Stomach (tissue), 9 donors: ENCODE data around the gene PPP2R2B. TPM values are rescaled to one million over a fixed set of nuclear protein-coding genes. Genes with fewer than 3 reads are reported as not detected.

Experiments used
- DNase-seq, 2 donors: peaks; one replicate each; pipeline versions ENCODE4 v3.0.0 to v3.0.0-alpha.2; 2013 to 2019
- H3K27ac ChIP-seq, 5 donors: fragments of 200-600 bp in 4 of 5; sonication (generic) in 4 of 5; one replicate each; pipeline ENCODE4 v1.5.1; 2013 to 2019; ENCODE audit warnings: mild to moderate bottlenecking in 1 of 5, moderate library complexity in 1 of 5
- H3K27me3 ChIP-seq, 3 donors: fragments of 200-600 bp; sonication (generic); one replicate each; pipeline ENCODE4 v1.5.1; 2017 to 2019; ENCODE audit warnings: mixed run types in 1 of 3
- H3K36me3 ChIP-seq, 4 donors: fragments of 200-600 bp; sonication (generic); 1 replicate in 3 of 4; 2 replicates in 1 of 4; pipeline ENCODE4 v1.5.1; 2016 to 2019
- H3K4me1 ChIP-seq, 4 donors: fragments of 200-600 bp; sonication (generic); one replicate each; pipeline ENCODE4 v1.5.1; 2016 to 2019
- H3K4me3 ChIP-seq, 4 donors: fragments of 200-600 bp; sonication (generic) in 3 of 4; one replicate each; pipeline ENCODE4 v1.5.1; 2016 to 2019; ENCODE audit warnings: mild to moderate bottlenecking in 1 of 4
- H3K9me3 ChIP-seq, 4 donors: fragments of 200-600 bp; sonication (generic); one replicate each; pipeline ENCODE4 v1.5.1; 2016 to 2019
- EP300 ChIP-seq: sonication (generic); formaldehyde crosslinking; IDR thresholded peaks from one replicate; pipeline ENCODE4 v1.6.1; 2017; ENCODE audit warnings: antibody characterized with exemption
- POLR2A ChIP-seq, 4 donors: fragments of 450-650 bp; IDR thresholded peaks; one replicate each; pipeline ENCODE4 v1.6.1; 2016; ENCODE audit warnings: antibody characterized with exemption in 4 of 4, control low read depth in 2 of 4, mild to moderate bottlenecking in 1 of 4, moderate library complexity in 1 of 4
- POLR2AphosphoS5 ChIP-seq, 3 donors: sonication (generic); formaldehyde crosslinking; IDR thresholded peaks; one replicate each; pipeline ENCODE4 v1.6.1; 2016; ENCODE audit warnings: antibody characterized with exemption in 3 of 3
- WGBS, 5 donors: extraction: QIAGEN DNeasy Blood & Tissue Kit in 3 of 5; methylation state at CpG; one replicate each; pipeline versions ENCODE4 v1.1.5 to v1.1.7; 2013 to 2018; 5-methylcytosine and 5-hydroxymethylcytosine counted together
- intact Hi-C: fragments of 100-400 bp; cut with DNase I; formaldehyde crosslinking; loops from one replicate; pipeline ENCODE4 v1.15.1; 2023; ENCODE audit warnings: low total_unique reads
- polyA plus RNA-seq, 3 donors: library from polyadenylated mRNA; stranded (reverse); fragments of 200-250 nt; gene quantifications; one replicate each; pipeline ENCODE4 v1.2.3, GENCODE V29; 2013
- total RNA-seq, 5 donors: library from RNA; depleted of rRNA; stranded (reverse); fragments of >200 nt; gene quantifications; one replicate each; pipeline versions ENCODE4 v1.1.0 to v1.2.3, GENCODE V29; 2014 to 2016
- TF ChIP-seq, protein P1 (sequence below), 7 experiments: fragments of 450-650 bp in 4 of 7; fragments of 200-600 bp in 3 of 7; sonication (generic) in 3 of 7; IDR thresholded peaks; one replicate each; pipeline ENCODE4 v1.5.1; 2016 to 2019; ENCODE audit warnings: antibody characterized with exemption in 7 of 7, control low read depth in 2 of 7, mild to moderate bottlenecking in 1 of 7
- donor health status: healthy with polysubstance abuse.
- donor health status: Bipolar disorder and iron deficiency.
- donor health status: healthy.

The PPP2R2B gene
- total and polyA plus RNA-seq, 8 donors: under 0.01 to 4.6 (median 0.75) TPM; not detected in 1

- Histone ChIP-seq H3K9me3 (no peaks in the 10 kb centered on the region), H3K27me3 (peaks cover 0 to 22% (median 0%) of the 10 kb centered on the region in 3 donors), H3K4me3 (no peak overlapping the region), H3K36me3 (no peaks in the 10 kb centered on the region), H3K4me1 (peaks cover 0 to under 1% (median under 1%) of the 10 kb centered on the region in 4 donors), H3K27ac (no peak overlapping the region)
- DNase-seq: no peak
- no peak for TF ChIP-seq EP300
- no peak for TF ChIP-seq POLR2A (IDR thresholded peaks at IDR 0.05)
- TF ChIP-seq POLR2AphosphoS5 (IDR thresholded peaks at IDR 0.05): no peak
- TF ChIP-seq, protein P1, sequence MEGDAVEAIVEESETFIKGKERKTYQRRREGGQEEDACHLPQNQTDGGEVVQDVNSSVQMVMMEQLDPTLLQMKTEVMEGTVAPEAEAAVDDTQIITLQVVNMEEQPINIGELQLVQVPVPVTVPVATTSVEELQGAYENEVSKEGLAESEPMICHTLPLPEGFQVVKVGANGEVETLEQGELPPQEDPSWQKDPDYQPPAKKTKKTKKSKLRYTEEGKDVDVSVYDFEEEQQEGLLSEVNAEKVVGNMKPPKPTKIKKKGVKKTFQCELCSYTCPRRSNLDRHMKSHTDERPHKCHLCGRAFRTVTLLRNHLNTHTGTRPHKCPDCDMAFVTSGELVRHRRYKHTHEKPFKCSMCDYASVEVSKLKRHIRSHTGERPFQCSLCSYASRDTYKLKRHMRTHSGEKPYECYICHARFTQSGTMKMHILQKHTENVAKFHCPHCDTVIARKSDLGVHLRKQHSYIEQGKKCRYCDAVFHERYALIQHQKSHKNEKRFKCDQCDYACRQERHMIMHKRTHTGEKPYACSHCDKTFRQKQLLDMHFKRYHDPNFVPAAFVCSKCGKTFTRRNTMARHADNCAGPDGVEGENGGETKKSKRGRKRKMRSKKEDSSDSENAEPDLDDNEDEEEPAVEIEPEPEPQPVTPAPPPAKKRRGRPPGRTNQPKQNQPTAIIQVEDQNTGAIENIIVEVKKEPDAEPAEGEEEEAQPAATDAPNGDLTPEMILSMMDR (IDR thresholded peaks at IDR 0.05): no peak
- intact Hi-C loops: no loop called here
- 77 to 88% (median 80%) methylated on average over 5 of the region's 5 CpGs for WGBS, 5 donors
These were observed 5.6 kb upstream of the PPP2R2B start for GRCh38 chr5:146884066-146884626.

DNA sequence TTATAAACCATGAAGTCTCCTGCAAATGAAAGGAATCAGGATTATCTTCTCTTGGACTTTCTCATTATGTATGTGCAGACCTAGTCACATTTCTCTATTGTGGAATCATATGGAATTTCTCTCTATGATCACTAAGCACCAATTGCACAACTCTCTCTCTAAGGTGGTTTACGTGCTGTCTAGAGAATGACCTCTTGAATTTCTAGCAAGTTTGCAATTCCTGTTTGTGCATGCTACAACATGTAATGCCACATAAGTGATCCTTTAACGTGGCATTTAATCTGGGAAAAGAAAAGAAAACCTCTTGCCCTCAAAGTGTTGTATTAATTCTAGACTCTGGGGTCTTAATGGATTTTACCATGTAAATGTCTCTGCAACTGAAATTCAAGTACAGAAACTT, 5.0 kb upstream of the PPP2R2B start:
- 65 to 83% (median 74%) methylated on average over 2 of the region's 2 CpGs for WGBS, 5 donors
- TF ChIP-seq, protein P1 (IDR thresholded peaks at IDR 0.05): no peak
- TF ChIP-seq POLR2A (IDR thresholded peaks at IDR 0.05): no peak
- no peak for TF ChIP-seq POLR2AphosphoS5 (IDR thresholded peaks at IDR 0.05)
- no peak for TF ChIP-seq EP300
- DNase-seq: no peak
- H3K4me3 ChIP-seq: no peak overlapping the region
- no peaks in the 10 kb centered on the region for H3K36me3 ChIP-seq
- no peak overlapping the region for H3K27ac ChIP-seq
- H3K27me3 ChIP-seq: peaks cover 0 to 28% (median 5%) of the 10 kb centered on the region in 3 donors
- H3K9me3 ChIP-seq: no peaks in the 10 kb centered on the region
- intact Hi-C loops: no loop called here
- H3K4me1 ChIP-seq: peaks cover 3 to 7% (median 6%) of the 10 kb centered on the region in 4 donors

DNA sequence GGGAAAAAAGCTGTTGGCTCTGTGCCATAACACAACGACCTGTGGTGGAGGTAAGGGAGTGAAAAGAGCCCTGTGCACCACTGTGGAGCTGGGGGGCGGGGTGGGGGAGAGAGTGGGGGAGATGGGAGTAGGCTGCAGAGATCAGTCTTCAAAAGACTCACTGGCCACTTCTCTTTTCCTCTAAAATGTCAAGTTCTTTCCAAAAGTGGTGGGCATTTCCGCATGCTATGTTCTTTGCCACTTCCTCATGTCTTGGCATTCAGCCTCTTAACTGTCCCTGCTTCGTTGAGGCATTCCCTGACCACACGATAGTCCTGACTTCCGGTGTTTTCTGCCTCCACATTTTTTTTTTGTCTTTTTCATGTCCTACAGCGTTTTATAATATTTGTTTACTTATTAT, 2.4 kb upstream of the PPP2R2B start:
- intact Hi-C loops: no loop called here
- H3K27me3 ChIP-seq: peaks cover 0 to 51% (median 20%) of the 10 kb centered on the region in 3 donors
- H3K36me3 ChIP-seq: no peaks in the 10 kb centered on the region
- 67 to 74% (median 68%) methylated on average over 7 of the region's 7 CpGs for WGBS, 5 donors
- peaks cover 19 to 25% (median 22%) of the 10 kb centered on the region in 4 donors for H3K4me1 ChIP-seq
- no peaks in the 10 kb centered on the region for H3K9me3 ChIP-seq
- DNase-seq: no peak
- TF ChIP-seq POLR2A (IDR thresholded peaks at IDR 0.05): no peak
- TF ChIP-seq, protein P1 (IDR thresholded peaks at IDR 0.05): no peak
- TF ChIP-seq POLR2AphosphoS5 (IDR thresholded peaks at IDR 0.05): no peak
- no peak for TF ChIP-seq EP300
- no peak overlapping the region for H3K4me3 ChIP-seq
- no peak overlapping the region for H3K27ac ChIP-seq

- no peak for TF ChIP-seq EP300
- no peak for TF ChIP-seq POLR2A (IDR thresholded peaks at IDR 0.05)
- TF ChIP-seq, protein P1 (IDR thresholded peaks at IDR 0.05): no peak
- intact Hi-C loops: no loop called here
- no peak overlapping the region for H3K27ac ChIP-seq
- no peaks in the 10 kb centered on the region for H3K9me3 ChIP-seq
- H3K27me3 ChIP-seq: peaks cover 0 to 51% (median 20%) of the 10 kb centered on the region in 3 donors
- H3K4me1 ChIP-seq: peaks cover 19 to 25% (median 22%) of the 10 kb centered on the region in 4 donors
- H3K36me3 ChIP-seq: no peaks in the 10 kb centered on the region
- DNase-seq: peak in 1 of 2 donors; percentile 58
- 0 to 2% (median 0%) methylated on average over 35 to 59 of the region's 59 CpGs for WGBS, 5 donors
- H3K4me3 ChIP-seq: peak overlapping the region; percentile 48 to 65 (median 57)
These were observed 628 bp downstream of the PPP2R2B start for GRCh38 chr5:146877783-146878475.
